HG03469 (cell line): ENCODE measurements around the gene SNTG2.

Experiments used
- ATAC-seq: cut with Tn5 transposase; IDR thresholded peaks from one replicate; pipeline ENCODE4 v1.9.1; 2021; ENCODE audit warnings: mild to moderate bottlenecking, moderate library complexity, moderate number of reproducible peaks; ENCODE audit not compliant: unreplicated experiment

Gene SNTG2

GRCh38 chr2:1230155-1230893, 279.7 kb downstream of the SNTG2 start:
- no peak for ATAC-seq

GRCh38 chr2:1231466-1232063, 280.9 kb downstream of the SNTG2 start:
- ATAC-seq = no peak

GRCh38 chr2:1233281-1233680, 282.6 kb downstream of the SNTG2 start:
- no peak for ATAC-seq

DNA sequence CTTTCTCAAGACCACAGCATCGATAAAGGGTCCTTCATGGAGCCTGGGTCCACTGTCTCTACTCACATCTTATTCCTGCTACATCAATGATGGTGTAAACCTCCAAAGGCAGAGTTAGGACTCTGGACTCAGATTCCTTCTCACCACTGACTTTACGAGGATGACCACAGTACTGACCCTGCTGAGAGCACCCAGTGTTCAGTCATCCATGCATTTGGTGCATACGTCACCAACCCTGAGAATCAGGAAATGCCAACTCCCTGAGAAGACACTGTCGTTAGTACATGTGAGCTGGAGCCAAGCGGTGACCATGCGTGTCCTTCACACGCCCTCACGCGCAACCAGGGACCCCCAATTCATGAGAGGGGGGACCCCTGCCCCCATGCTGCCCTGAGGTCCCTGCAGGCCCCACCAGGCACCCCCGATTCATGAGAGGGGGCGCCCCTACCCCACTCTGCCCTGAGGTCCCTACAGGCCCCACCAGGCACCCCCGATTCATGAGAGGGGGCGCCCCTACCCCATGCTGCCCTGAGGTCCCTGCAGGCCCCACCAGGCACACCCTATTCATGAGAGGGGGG, 284.2 kb downstream of the SNTG2 start:
- ATAC-seq = no peak

DNA sequence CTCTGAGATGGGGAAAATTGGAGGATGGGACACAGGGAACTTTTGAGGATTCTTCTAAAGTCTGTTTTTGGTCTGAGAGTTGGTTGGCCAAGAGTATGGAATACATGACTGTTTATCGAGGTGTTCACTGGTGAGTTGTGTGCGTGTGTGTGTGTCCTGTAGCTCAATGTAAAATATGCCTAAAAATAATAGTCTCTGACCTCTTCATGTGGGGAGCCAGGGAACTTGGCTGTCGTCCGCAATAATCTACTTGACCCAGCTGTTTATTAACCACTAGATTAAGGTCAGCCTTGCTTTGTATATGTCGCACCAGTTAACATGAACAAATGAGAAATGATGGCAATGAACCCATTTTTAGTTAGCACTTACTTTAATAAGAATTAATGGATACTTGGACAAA, 285.2 kb downstream of the SNTG2 start:
- ATAC-seq = no peak

- no peak for ATAC-seq
Observed at GRCh38 chr2:1236606-1237005, 286.0 kb downstream of the SNTG2 start.

DNA sequence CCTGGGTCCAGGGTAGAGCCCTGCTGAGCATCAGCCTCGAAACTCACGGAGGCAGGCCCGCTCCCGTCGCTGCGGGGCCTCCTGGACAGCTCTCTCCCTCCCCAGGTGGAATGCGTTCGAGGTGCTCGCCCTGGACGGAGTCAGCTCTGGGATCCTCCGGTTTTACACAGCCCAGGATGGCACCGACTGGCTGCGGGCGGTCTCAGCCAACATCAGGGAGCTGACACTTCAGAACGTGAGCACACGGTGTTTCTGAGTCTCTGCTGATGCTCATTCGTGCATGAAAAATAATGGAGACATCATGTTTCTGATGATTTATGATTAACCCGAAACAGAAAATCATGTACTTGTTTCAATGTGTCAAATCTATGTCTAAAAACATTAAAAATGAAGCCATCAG, 287.1 kb downstream of the SNTG2 start:
- ATAC-seq = no peak

GRCh38 chr2:1238598-1239138, 288.0 kb downstream of the SNTG2 start:
- no peak for ATAC-seq

GRCh38 chr2:1245193-1245592, 294.5 kb downstream of the SNTG2 start:
- ATAC-seq = no peak

- no peak for ATAC-seq
Observed at GRCh38 chr2:1246239-1246638, 295.6 kb downstream of the SNTG2 start.

GRCh38 chr2:1246991-1247390, 296.3 kb downstream of the SNTG2 start:
- ATAC-seq = no peak

DNA sequence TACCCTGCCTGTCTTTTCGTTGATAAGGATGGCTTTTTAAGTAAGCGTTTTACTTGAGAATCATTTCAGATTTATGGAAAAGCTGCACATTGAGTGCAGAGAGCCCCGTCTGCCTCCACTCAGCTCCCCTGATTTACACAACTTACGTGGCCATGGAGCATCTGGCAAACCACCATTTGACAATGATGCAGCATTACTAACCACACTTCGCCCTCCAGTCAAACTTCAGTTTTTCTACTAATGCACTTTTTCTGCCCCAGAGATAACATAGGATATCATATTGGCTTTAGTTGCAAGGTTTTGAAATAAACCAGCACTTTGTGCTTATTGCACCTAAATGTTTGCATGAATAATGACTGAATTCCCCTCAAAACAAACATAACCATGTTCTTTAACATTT, 297.5 kb downstream of the SNTG2 start:
- no peak for ATAC-seq

GRCh38 chr2:1249897-1250687, 299.4 kb downstream of the SNTG2 start:
- no peak for ATAC-seq

DNA sequence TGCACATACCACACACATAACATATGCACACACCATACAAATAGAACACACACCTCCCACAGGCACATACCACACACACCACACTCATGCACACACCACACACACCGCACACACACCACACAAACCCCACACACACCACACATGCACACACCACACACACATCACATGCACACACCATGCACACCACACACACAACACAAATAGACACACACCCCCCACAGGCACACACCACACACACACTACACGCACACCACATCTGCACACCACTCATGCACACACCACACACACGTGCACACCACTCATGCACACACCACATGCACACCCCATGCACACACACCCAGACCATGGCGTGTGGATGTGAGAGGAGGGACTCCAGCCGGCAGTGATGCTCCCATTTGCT, 300.9 kb downstream of the SNTG2 start:
- no peak for ATAC-seq

DNA sequence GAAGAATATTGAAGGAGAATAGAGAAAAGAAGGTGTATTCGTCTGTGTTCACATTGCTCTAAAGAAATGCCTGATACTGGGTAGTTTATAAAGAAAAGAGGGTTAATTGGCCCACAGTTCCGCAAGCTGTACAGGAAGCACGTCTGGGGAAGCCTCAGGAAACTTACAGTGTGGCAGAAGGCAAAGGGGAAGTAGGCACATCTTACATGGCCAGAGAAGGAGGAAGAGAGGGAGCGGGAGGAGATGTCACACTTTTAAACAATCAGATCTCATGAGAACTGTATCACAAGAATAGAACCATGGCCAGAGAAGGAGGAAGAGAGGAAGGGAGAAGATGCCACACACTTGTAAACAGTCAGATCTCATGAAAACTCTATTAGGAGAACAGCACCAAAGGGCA, 303.0 kb downstream of the SNTG2 start:
- no peak for ATAC-seq

DNA sequence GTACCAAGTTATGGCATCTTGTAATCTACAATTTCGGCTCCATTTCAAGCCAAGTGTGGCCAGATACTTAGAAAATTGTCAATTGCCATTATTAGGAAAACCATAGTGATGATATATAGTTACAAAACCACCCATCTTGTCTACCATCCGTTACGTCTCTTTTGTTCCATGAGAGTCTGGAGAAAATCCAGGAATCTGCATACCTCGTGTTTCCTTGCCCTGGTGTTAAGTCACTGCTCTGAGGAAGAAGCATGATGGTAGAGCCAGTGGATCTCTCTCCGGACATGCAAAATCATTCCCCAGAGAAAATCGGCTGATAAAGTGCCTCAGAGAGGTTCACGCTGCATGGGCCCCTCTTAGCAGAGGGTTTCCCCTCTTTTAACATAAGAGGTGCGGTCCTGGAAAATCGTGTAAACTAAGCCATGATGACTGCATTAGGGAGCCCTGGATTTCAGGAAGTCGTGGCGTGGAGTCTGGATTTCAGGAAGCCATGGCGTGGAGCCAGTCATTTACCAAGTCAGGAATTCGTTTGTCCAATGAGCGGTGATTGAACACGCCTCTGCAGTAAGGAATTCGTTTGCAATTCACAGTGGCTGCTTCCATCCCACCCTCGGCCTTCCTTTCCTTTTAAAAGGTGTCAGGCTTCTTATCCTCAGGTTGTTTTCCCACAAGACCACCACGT, 304.2 kb downstream of the SNTG2 start:
- no peak for ATAC-seq

GRCh38 chr2:1256632-1257324, 306.1 kb downstream of the SNTG2 start:
- ATAC-seq = no peak

DNA sequence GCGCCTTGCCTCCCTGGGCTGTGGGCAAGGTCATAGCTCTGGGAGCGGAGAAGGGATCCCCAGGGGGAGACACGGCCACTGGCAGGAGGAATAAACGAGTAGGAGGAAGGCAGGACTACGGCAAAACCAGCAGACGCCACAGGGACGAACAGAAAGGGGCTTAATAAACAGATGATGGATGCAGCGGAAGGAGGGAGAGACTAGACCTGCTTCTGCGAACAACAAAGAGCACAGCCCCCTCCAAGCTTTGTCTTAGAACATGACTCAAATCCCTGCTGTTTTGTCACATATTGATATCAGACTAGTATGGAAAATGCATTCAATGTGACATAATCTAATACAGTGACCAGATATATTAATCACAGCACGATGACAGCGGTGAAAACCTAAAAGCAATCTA, 306.7 kb downstream of the SNTG2 start:
- no peak for ATAC-seq

DNA sequence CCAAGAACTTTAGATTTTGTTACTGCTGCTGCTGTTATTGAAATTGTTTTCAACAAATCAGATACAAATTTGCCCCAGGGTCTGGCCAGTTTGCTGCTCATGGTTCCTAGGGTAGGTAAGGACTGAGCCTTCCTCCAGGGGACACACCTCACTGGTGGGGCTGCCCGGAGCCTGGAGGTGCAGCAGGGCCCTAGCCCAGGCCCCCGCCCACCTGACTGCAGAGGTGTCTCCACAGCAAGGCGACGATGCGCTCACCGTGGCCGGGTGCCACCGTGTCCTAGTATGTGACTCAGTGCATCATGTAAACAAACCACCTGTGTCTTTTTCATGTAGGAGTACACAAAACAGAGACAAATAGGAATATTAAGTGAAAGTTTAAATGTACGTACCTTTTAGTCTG, 309.1 kb downstream of the SNTG2 start:
- no peak for ATAC-seq

- ATAC-seq = no peak
Observed at GRCh38 chr2:1262609-1263008, 312.0 kb downstream of the SNTG2 start.
